SU-DHL-6 (cell line): Measurements from ENCODE around the gene MGAT2.

Experiments
- H2AFZ ChIP-seq: fragments of 200-600 bp; sonication (generic); 2 replicates; pipeline ENCODE4 v1.6.1; 2014; ENCODE audit warnings: low read depth, mild to moderate bottlenecking, moderate library complexity, mixed read lengths, antibody characterized with exemption, low read length; ENCODE audit not compliant: severe bottlenecking
- H3F3A ChIP-seq: fragments of 200-600 bp; shearing (Covaris generic); 2 replicates; pipeline ENCODE4 v1.6.0; 2016; ENCODE audit warnings: antibody characterized with exemption, mild to moderate bottlenecking; ENCODE audit not compliant: insufficient read depth
- H3K27ac ChIP-seq: fragments of 200-600 bp; sonication (generic); 2 replicates; pipeline ENCODE4 v1.5.1; 2016; ENCODE audit warnings: low read depth, mild to moderate bottlenecking, low read length, moderate library complexity, mixed read lengths
- H3K27me3 ChIP-seq: fragments of 200-600 bp; sonication (generic), shearing (Covaris generic); 2 replicates; pipeline ENCODE4 v1.6.0; 2014; ENCODE audit warnings: mild to moderate bottlenecking, low read length
- H3K36me3 ChIP-seq: fragments of 200-600 bp; sonication (generic); 2 replicates; pipeline ENCODE4 v1.6.1; 2014; ENCODE audit warnings: mild to moderate bottlenecking, low read length, mixed read lengths
- H3K4me2 ChIP-seq: fragments of 300-600, 200-600 bp; shearing (Covaris generic), sonication (generic); 2 replicates; pipeline ENCODE4 v1.6.0; 2014; ENCODE audit warnings: low read length, low read depth, mild to moderate bottlenecking; ENCODE audit not compliant: poor library complexity, severe bottlenecking
- H3K4me3 ChIP-seq: fragments of 200-600 bp; sonication (generic); 2 replicates; pipeline ENCODE4 v1.5.1; 2014; ENCODE audit warnings: antibody characterized with exemption, low read length, mild to moderate bottlenecking, mixed read lengths; ENCODE audit not compliant: insufficient read depth, poor library complexity, severe bottlenecking
- H3K79me2 ChIP-seq: fragments of 200-600 bp; sonication (generic); 2 replicates; pipeline ENCODE4 v1.6.1; 2014; ENCODE audit warnings: mild to moderate bottlenecking, low read length, moderate library complexity; ENCODE audit not compliant: insufficient read depth
- H3K9ac ChIP-seq: fragments of 200-600 bp; sonication (generic); 2 replicates; pipeline ENCODE4 v1.7.0; 2014; ENCODE audit warnings: mild to moderate bottlenecking, low read length
- H3K9me2 ChIP-seq: fragments of 200-600 bp; sonication (generic); replicated peaks from 2 replicates; pipeline ENCODE4 v1.6.1; 2014; ENCODE audit warnings: low read length; ENCODE audit not compliant: insufficient read depth
- H3K9me3 ChIP-seq: fragments of 200-600 bp; sonication (generic); 2 replicates; pipeline ENCODE4 v1.6.1; 2014; ENCODE audit warnings: low read length, mixed read lengths; ENCODE audit not compliant: insufficient read depth
- H4K20me1 ChIP-seq: fragments of 200-600 bp; sonication (generic); 2 replicates; pipeline ENCODE4 v1.6.1; 2014; ENCODE audit warnings: low read depth, mild to moderate bottlenecking, antibody characterized with exemption, low read length, moderate library complexity, mixed read lengths
- EZH2phosphoT487 ChIP-seq: fragments of 200-600 bp; sonication (generic), shearing (Covaris generic); conservative IDR thresholded peaks from 2 replicates; pipeline ENCODE4 v1.6.1; 2018; ENCODE audit warnings: mild to moderate bottlenecking, antibody characterized with exemption, low read length, moderate library complexity, mixed read lengths
- TF ChIP-seq, protein P1 (sequence below): fragments of 200-600 bp; sonication (generic); IDR thresholded peaks from one replicate; pipeline ENCODE4 v1.5.1; 2017; ENCODE audit warnings: antibody characterized with exemption, mild to moderate bottlenecking, low read length, moderate library complexity; ENCODE audit not compliant: insufficient read depth, poor library complexity, severe bottlenecking

The MGAT2 gene

GRCh38 chr14:49586673-49587460, 33.7 kb upstream of the MGAT2 start:
- peak overlapping the region; percentile 60 for H3K4me2 ChIP-seq
- H3K27me3 ChIP-seq: no peaks in the 10 kb centered on the region
- H4K20me1 ChIP-seq: peaks cover 26% of the 10 kb centered on the region
- no peaks in the 10 kb centered on the region for H3K9me3 ChIP-seq
- peaks cover 55% of the 10 kb centered on the region for H3F3A ChIP-seq
- peaks cover 32% of the 10 kb centered on the region for H3K36me3 ChIP-seq
- H2AFZ ChIP-seq: no peak overlapping the region
- peak overlapping the region; percentile 94; the same call in 1 of the 2 replicates for H3K9ac ChIP-seq
- peak overlapping the region; percentile 83 for H3K27ac ChIP-seq
- H3K9me2 ChIP-seq: no peaks in the 10 kb centered on the region
- H3K4me3 ChIP-seq: peak overlapping the region; percentile 47
- peaks cover 44% of the 10 kb centered on the region for H3K79me2 ChIP-seq
- TF ChIP-seq EZH2phosphoT487: no peak
- TF ChIP-seq, protein P1, sequence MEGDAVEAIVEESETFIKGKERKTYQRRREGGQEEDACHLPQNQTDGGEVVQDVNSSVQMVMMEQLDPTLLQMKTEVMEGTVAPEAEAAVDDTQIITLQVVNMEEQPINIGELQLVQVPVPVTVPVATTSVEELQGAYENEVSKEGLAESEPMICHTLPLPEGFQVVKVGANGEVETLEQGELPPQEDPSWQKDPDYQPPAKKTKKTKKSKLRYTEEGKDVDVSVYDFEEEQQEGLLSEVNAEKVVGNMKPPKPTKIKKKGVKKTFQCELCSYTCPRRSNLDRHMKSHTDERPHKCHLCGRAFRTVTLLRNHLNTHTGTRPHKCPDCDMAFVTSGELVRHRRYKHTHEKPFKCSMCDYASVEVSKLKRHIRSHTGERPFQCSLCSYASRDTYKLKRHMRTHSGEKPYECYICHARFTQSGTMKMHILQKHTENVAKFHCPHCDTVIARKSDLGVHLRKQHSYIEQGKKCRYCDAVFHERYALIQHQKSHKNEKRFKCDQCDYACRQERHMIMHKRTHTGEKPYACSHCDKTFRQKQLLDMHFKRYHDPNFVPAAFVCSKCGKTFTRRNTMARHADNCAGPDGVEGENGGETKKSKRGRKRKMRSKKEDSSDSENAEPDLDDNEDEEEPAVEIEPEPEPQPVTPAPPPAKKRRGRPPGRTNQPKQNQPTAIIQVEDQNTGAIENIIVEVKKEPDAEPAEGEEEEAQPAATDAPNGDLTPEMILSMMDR: peak; percentile 93

DNA sequence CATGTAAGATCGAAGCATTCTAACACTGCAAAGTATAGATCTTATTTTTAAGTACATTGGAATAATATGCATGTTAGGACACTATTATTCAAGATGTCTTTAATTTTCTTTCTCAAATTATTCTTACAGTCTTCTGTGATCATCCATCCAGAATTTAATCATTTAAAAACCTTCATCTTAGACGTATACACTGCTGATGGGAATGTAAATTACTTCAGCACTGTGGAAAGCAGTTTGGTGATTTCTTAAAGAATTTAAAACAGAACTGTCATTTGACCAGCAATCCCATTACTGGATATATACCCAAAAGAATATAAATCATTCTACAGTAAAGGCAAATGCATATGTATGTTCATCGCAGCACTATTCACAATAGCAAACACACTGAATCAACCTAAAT, 31.2 kb upstream of the MGAT2 start:
- H2AFZ ChIP-seq: no peak overlapping the region
- TF ChIP-seq, protein P1: no peak
- no peak for TF ChIP-seq EZH2phosphoT487
- no peaks in the 10 kb centered on the region for H3K9me3 ChIP-seq
- H3K4me3 ChIP-seq: no peak overlapping the region
- H3K36me3 ChIP-seq: peaks cover 10% of the 10 kb centered on the region
- no peak overlapping the region for H3K4me2 ChIP-seq
- H3K27me3 ChIP-seq: no peaks in the 10 kb centered on the region
- H3F3A ChIP-seq: peaks cover 30% of the 10 kb centered on the region
- H3K9ac ChIP-seq: no peak overlapping the region
- H3K9me2 ChIP-seq: no peaks in the 10 kb centered on the region
- peaks cover 7% of the 10 kb centered on the region for H4K20me1 ChIP-seq
- peaks cover 18% of the 10 kb centered on the region for H3K79me2 ChIP-seq
- no peak overlapping the region for H3K27ac ChIP-seq

- Histone ChIP-seq H3K27me3 (no peaks in the 10 kb centered on the region), H4K20me1 (no peaks in the 10 kb centered on the region), H3K36me3 (no peaks in the 10 kb centered on the region), H3K9me3 (no peaks in the 10 kb centered on the region), H3K9ac (no peak overlapping the region), H3K4me2 (no peak overlapping the region), H3K9me2 (no peaks in the 10 kb centered on the region), H3K27ac (no peak overlapping the region), H3F3A (peaks cover 12% of the 10 kb centered on the region), H3K4me3 (no peak overlapping the region), H2AFZ (no peak overlapping the region), H3K79me2 (peaks cover 11% of the 10 kb centered on the region)
- TF ChIP-seq, protein P1: no peak
- no peak for TF ChIP-seq EZH2phosphoT487
Measured at GRCh38 chr14:49593016-49593415, 27.6 kb upstream of the MGAT2 start.
